NCI-H1048 (cell line): Measurements from ENCODE around the gene KBTBD4.
A peak's percentile ranks its signal among the peaks of the same experiment; 100 is the strongest.

ENCODE experiments used
- DNase-seq: peaks from one replicate; lab custom pipeline; 2025; lab: John Stamatoyannopoulos, UW

The KBTBD4 gene

DNA sequence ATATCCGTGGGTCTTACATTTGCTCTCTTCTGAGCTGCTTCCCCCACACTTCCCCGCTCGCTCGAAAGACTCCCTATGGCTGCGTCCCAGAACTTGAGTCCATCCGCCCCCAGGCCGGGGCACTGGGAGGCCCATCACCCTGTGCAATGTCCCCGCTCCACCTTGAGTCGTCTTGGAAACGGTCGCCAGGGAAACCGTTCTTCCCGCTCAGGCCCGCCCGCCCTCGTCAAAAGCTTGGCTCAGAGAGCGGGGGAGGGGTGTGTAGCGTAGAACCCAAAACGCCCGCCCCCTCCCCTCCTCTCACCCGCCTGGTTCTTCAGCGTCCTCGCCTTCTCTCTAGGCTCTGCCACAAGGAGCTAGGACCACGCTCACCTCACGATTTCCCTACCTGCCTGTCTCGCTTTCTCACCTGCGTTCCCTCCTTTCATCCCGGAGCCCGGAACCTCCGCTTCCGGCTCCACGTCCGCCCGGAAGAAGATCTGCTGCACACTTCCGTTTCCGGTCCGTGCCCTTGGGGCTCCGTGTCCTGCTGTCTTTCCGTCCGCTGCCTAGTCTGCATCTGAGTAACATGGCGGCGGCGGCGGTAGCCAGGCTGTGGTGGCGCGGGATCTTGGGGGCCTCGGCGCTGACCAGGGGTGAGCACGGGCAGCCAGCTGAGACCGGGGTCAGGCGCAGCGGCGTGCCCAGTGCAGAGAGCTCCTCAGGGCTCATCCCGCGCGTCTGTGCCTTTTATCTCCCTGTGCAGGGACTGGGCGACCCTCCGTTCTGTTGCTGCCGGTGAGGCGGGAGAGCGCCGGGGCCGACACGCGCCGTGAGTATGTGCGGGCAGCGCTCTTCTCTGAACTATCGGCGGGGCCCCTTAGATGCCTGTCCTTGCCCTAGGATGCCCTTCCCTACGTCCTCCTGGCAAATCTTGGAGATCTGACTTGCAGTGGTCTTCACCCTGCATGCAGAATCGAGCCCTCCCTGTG, at the start of gene KBTBD4, which contains the start of gene NDUFS3:
Gene KBTBD4, minus strand, starts transcription at position 447 of the 971 bp plus-strand sequence. Its CDS starts 19 bp downstream, at position 428.
Gene NDUFS3, plus strand, starts transcription at position 551 of the 971 bp plus-strand sequence. Its CDS starts 18 bp downstream, at position 569.
- peak; percentile 68 for DNase-seq

DNA sequence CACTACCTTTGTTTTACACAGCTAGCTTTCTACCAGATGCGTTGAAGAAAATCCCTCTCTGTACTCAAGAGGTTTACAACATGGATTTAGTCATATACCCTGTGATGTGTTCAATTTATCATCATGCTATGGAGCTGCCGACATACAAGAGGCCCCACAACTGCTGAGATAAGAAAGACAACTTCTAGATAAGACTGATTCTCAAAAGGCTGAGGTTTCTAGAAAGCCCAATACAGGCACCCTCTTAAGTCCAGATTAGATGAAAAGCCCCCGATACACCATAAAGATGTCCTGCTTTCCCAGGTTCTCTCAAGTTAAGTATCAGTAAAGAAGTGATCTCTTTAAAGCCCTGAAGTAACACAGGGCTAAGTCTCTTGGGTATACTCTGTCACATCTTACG, 49.3 kb upstream of the KBTBD4 start:
- DNase-seq: no peak

- no peak for DNase-seq
Observed at GRCh38 chr11:47626234-47626633, 47.5 kb upstream of the KBTBD4 start.

- no peak for DNase-seq
Observed at GRCh38 chr11:47620836-47621378, 42.1 kb upstream of the KBTBD4 start.

DNA sequence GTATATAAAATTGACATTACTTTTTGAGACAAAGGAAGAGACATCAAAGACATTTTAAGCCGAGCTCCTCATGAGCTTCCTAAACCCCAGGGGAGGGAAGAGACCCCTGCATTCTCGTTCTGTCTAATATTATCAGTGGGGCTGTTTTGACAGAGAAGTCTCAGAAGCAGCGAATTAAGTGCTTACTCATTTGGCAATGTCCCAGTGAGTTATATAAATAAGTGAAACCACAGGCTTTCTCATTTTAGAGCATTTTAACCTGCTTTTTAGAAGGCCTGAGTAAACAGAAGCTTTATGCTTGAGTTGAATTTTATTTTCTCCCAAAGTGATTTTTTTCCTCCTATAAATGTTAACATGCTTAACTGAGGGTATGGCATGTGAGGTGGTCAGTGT, 38.6 kb upstream of the KBTBD4 start:
- no peak for DNase-seq

DNA sequence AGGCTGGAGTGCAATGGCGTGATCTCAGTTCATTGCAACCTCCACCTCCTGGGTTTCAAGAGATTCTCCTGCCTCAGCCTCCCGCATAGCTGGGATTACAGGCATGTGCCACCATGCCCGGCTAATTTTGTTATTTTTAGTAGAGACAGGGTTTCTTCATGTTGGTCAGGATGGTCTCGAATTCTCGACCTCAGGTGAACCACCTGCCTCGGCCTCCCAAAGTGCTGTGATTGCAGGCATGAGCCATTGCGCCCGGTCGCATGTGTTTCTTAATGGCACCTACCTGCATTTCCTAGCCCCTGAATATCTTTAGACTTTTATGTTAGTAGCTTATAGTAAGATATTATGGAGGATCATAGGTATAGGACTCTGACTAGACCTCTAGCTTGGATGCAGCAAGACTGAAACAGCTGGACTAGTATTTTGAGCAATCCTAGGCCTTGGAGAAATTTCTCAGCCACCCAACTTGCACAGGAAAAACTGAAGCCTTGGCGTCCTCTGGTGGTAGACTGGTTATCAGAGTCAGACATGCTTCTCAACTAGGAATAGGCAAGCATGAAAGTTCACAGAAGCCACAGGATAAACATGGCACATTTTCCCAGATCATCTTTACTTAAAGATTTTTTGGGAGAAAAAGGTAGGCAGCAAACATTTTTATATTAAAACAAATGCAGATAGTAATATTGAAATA, 38.1 kb upstream of the KBTBD4 start:
- DNase-seq: no peak

DNA sequence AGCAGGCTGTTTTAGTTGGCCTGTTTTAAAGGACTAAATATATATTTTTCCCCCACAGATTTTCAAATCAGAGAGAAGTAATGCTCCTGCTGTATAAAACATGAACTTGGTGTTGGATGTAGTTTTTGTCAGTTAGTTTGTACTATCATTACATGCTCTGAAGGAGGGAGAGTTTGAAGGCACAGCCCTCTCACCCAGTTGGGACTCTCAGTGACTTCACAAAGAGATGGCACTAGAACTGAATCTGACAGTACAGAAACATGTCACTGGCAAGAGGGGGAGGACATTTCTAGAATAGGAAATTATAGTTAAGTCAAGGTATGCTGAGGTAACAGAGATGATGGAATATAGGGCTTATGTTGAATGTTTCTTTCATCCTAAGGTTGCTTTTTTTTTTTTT, 36.5 kb upstream of the KBTBD4 start:
- no peak for DNase-seq

DNA sequence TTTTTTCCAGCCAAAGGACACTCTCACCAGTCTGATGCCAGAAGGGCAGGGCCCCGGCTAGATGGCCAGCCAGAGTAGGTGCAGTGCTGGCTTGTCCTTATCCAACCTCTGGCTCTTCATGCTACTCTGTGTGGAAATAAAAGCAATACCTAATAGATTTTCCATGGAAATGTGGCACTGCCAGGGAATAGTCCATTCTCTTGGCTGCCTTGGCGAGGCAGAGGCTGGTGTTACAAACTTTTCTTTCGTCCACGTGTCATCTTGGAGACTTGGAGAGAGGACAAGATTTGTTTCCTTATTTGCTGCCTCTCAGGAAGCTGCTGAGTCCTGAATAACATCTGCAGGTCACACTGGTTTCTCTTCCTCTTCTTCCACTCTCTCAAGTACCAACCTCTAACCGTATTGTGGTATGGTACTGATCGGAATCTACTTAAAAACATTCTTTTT, 32.6 kb upstream of the KBTBD4 start:
- DNase-seq: no peak

GRCh38 chr11:47609675-47610074, 30.9 kb upstream of the KBTBD4 start:
- DNase-seq: no peak

GRCh38 chr11:47607380-47607779, 28.6 kb upstream of the KBTBD4 start:
- DNase-seq: no peak

GRCh38 chr11:47606731-47607130, 28.0 kb upstream of the KBTBD4 start:
- DNase-seq: no peak

DNA sequence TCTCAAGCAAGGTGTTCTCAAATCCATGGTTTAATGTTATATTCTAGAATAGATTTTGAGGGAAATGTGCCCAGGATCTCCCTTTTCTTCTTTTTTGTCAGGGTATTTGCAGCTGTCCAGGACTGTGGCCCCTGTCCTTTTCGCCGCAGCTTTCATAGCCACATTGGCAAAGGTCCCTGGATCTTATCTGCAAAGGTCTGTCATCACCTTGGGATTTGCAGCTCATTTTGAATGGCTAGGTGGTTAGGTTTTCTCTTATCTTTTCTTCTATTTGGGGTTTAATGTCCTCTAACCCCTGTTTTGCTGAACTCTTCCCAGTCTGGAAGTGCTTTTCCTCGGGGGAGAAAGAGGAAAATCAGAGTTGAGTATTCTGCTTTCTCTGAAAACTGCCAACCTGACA, 27.2 kb upstream of the KBTBD4 start:
- no peak for DNase-seq

DNA sequence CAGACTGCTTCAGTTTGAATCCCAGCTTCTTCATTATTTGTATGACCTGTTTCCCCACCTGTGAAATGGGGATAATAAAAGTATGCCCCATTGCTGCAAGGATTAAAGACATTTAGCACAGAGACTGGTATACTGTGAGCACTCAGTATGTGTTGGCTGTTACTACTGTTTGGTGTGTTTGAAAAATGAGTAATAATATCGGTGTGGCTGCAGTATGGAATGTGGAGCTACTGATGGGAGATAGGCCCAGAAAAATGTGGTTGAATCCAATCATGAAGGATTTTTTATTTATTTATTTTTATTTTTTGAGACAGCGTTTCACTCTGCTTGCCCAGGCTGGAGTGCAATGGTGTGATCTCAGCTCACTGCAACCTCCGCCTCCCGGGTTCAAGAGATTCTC, 24.5 kb upstream of the KBTBD4 start:
- no peak for DNase-seq

- DNase-seq: no peak
Observed at GRCh38 chr11:47599902-47600301, 21.1 kb upstream of the KBTBD4 start.

- DNase-seq: no peak
Observed at GRCh38 chr11:47595967-47596366, 17.2 kb upstream of the KBTBD4 start.

GRCh38 chr11:47595029-47595428, 16.3 kb upstream of the KBTBD4 start:
- DNase-seq: no peak

- DNase-seq: no peak
Observed at GRCh38 chr11:47593934-47594855, 15.4 kb upstream of the KBTBD4 start, which contains the start of gene C1QTNF4. TSS of gene C1QTNF4 (minus strand) at chr11:47594411. CDS start at chr11:47590810, 3,601 bp downstream.

DNA sequence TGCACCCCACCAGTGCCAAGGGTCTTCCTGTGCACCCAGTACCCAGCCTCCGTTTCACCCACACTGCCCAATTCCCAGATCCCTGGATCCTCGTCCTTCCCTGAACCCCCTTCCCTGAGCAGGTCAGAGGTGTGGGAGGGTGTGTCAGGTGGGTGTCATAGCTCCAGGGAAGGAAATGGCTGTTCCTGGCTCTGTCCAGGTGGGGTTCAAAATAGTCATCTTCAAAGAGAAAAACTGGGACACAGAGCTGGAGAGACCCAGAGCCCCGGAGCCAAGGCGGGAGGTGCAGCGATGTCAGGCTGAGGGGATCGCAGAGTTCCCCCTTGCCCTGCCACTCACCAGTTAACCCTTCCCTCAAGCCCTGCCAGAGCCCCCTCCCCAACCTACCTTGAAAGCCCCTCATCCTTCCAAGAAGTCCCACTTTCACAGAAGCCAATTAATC, 14.7 kb upstream of the KBTBD4 start:
- no peak for DNase-seq

GRCh38 chr11:47592970-47593369, 14.2 kb upstream of the KBTBD4 start:
- no peak for DNase-seq

GRCh38 chr11:47592251-47592650, 13.5 kb upstream of the KBTBD4 start:
- DNase-seq: no peak

DNA sequence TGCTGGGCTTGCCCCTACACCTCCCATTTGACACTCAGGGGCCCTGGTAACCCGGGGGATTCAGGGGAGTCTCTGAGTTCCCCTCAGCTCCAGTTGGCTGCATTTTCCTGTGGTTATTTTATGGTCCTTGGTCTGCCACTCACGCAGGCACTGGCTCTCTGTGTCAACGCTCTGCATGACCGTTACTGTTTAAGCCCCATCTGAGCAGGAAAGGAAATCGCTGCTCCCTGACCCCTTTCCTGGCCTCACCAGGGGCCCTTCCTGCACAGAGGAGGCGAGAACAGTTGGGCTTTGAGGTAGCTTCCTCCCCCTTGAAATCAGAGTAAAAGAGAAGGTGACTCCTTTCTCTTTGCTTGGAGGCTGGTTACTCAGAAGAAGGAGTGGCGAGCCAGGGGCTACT, 13.0 kb upstream of the KBTBD4 start:
- DNase-seq: no peak
